Left kidney (tissue), 8 donors: ENCODE data around the gene PREP. TPM values are rescaled to one million over a fixed set of nuclear protein-coding genes. Genes with fewer than 3 reads are reported as not detected.
"Not testable (repeated sequence)": the region's sequence is repeated elsewhere in the genome, so short reads cannot be mapped to it uniquely, and the experiment has no call there.

Experiments used
- DNase-seq: peaks from one replicate; pipeline ENCODE4 v3.0.0-alpha.2; 2013
- long read RNA-seq, 8 donors: transcript quantifications; one replicate each; lab custom pipeline, GENCODE V29; 2026
- polyA plus RNA-seq: library from polyadenylated mRNA; unstranded; fragments of 120-200 nt; gene quantifications from one replicate; pipeline ENCODE4 v1.2.1, GENCODE V29; 2013; ENCODE audit not compliant: insufficient read length

PREP gene
- polyA plus RNA-seq: 37.0 TPM
- long read RNA-seq, donor 1, transcript PREP-201 (15 exons, 2,905 nt): major isoform, 5 of 5 reads
- long read RNA-seq, donor 1, partial matches to known transcripts: 0 of 5 reads
- long read RNA-seq, donor 1, other reads (novel, unspliced or antisense): 0 of 5 reads
- long read RNA-seq, donor 2, transcript PREP-201 (15 exons, 2,905 nt): major isoform, 5 of 5 reads
- long read RNA-seq, donor 2, partial matches to known transcripts: 0 of 5 reads
- long read RNA-seq, donor 2, other reads (novel, unspliced or antisense): 0 of 5 reads
- long read RNA-seq, donor 3, transcript PREP-201 (15 exons, 2,905 nt): major isoform, 8 of 8 reads
- long read RNA-seq, donor 3, partial matches to known transcripts: 0 of 8 reads
- long read RNA-seq, donor 3, other reads (novel, unspliced or antisense): 0 of 8 reads
- long read RNA-seq, donor 4: 0 reads
- long read RNA-seq, donor 5, partial matches to known transcripts: 0 of 3 reads
- long read RNA-seq, donor 5, other reads (novel, unspliced or antisense): 0 of 3 reads
- long read RNA-seq, donor 6, partial matches to known transcripts: 0 of 4 reads
- long read RNA-seq, donor 6, other reads (novel, unspliced or antisense): 0 of 4 reads
- long read RNA-seq, donor 7, transcript PREP-201 (15 exons, 2,905 nt): major isoform, 5 of 5 reads
- long read RNA-seq, donor 7, partial matches to known transcripts: 0 of 5 reads
- long read RNA-seq, donor 7, other reads (novel, unspliced or antisense): 0 of 5 reads
- long read RNA-seq, donor 8, partial matches to known transcripts: 0 of 4 reads
- long read RNA-seq, donor 8, other reads (novel, unspliced or antisense): 0 of 4 reads

DNA sequence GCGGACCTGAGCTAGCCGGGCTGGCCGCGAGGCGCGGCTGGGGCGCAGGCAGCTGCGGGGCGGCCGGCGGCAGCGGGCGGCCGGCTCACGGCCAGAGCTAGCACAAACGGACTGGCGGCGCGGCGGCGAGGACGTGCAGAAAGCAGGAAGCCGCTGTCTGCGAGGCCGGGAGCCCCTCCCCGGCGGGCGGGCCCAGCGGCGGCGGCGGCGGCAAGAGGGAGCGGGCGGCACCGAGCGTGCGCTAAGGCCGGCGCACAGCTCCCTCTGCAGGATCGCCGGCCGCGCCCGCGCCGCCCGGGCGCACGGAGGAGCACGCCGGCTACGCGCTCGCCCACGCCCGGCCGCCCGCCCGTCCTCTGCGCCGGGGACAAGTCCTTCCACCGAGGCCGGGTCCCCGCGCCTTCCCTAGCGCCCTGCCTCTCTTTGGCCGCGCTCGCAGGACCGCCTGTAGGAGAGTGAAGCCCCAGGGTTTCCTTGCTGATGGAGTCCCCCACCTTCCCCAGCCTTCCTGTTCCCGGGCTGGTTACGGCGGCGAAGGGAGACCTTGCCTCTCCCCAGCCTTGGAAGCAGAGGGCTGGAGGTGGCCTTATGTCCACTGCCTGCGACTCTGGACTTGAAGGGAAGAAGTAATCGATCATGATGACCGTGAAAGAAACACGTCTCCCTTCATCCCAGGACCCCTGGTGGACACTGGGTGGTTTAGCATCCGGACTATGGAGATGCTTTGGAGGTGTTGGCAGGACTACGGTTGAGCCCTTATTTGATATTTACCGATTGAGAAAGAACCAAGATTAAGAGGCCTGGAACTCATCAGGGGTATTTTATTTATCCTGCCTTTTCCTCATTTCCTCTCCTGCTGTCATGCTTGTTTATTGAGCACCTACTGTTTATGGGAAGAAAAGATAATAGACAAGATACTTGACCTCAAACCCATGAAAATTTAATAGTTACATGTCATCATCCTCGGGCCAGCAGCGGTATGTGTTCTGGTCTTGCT lies at the start of gene PREP:
Gene PREP, minus strand, starts transcription at position 144 of the 997 bp plus-strand sequence. CDS start 191 bp downstream, outside the sequence.
- DNase-seq: peak; percentile 71

DNA sequence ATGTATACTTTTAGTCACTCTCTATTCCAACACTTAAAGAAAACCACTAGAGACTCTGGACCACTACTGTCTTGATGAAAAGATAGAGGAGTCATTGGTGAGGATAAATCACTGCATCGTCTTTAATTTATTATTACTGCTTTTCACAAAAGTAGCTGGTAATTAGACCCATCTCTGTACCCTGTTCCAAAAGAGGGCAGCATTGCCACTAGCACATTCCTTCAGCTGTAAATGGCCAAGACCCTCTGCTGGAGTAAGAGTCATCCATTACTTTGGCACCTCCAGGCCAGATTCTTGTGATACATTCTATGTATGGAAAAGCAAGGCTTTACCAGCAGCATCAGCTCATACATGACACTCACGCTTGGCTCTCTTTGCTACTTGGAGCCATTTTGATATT lies 49.5 kb upstream of the PREP start:
- DNase-seq: no peak

DNA sequence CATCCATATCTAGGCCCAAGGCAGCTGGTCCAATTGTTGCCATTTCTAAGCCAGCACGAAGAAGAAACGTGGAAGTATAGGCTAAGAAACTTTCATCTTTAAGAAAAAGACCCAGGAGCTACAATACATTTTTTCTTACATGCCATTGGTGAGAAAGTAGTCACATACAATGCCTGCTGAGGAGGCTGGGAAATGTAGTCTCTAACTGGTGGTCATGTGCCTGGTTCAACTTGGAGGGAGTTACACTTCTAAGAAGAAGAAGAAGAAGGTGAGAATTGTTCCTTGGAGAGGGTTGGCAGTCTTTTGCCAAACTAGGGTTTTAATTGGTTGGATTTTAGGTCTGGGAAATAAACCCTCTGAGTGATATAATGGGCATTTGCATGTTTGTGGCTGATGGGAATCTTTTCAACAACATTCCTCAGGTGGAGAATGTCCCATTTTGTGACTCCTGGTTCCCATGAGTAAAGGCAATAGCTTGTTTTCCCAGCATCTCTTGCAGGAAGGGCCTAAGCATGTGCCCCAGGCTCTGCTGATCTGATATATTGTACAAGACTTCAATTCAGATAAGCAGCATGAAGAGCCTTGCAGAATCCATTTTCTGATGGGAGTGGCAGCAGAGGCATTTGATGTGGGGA lies 47.0 kb upstream of the PREP start:
- no peak for DNase-seq

DNA sequence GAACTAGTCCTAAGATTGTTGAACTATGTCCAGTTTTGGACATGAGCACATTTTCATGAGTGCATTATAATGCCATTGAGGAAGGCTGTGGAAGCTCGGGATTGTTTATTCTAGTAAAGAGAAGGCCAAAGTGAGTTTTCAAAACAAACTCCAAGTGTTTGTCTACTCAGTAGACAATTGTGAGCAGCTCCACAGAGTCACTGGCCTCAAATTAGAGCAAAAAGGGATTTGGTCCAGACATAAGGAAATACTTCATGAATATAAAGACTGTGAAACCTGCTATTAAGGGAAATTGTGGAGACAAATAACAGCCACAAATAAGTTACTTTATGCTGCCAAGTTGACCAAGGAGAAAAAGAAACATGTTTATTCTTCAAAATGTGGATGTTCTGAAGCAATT lies 42.6 kb upstream of the PREP start:
- DNase-seq: no peak

DNA sequence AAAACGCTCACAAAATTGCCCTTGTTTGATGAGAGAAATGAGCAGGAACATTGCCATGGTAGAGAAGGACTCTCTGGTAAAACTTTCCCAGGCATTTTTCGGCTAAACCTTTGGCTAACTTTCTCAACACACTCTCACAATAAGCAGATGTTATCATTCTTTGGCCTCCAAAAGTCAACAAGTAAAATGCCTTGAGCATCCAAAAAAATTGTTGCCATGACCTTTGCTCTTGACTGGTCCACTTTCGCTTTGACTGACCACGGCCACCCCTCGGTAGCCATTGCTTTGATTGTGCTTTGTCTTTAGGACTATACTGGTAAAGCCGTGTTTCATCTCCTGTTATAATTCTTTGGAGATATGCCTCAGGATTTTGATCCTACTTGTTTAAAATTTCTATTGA lies 41.1 kb upstream of the PREP start:
- no peak for DNase-seq

DNA sequence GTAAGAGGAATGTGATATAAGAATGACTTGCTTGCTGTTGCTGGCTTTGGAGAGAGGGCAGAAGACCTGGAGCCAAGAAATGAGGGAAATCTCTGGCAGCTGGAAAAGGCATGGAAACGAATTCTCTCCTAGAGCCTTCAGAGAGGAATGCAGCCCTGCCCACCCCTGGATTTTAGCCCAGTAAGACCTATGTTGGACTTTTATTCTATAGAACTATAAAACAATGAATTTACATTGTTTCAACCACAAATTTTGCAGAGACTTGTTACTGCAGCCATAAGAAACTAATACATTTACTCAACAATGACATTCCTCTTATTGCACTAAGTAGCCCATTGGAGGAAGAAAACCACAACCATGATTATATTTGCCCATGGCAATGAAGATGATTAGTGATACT lies 39.5 kb upstream of the PREP start:
- no peak for DNase-seq

DNA sequence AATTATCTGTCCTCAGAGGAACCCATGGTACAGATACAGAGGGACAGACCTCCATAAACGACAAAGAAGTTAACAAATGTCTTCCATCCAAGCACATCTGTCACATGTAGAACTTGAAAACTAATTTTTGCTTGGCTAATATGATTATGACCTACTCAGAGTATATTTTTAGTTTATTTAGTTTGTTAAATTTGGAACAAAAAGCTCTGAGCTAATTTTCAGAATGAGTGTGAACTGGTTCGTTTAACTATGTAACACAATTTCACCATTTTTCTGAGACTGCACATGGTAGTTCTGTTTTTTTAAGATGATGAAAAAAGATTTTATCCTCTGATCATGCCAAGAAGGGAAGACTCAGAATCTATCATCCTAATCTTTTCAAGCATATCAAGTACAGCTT lies 34.4 kb upstream of the PREP start:
- no peak for DNase-seq

DNA sequence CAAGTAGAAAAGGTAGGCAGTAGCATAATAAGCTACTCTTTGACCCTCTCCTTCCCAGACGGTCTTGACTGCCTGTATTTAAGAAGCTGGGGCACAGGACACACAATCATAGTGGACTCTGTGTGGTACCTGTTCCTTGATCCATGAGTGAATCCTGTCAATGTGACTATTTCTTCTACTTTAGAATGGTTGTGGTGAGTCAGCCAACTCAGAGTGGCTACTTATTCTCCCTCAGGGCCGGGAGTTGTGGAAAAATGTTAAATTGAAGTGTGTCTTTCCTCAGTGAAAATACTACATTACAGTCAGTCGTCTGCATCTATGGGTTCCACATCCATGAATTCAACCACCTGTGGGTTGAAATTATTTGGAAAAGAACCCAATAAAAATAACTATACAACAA lies 30.8 kb upstream of the PREP start:
- DNase-seq: no peak

DNA sequence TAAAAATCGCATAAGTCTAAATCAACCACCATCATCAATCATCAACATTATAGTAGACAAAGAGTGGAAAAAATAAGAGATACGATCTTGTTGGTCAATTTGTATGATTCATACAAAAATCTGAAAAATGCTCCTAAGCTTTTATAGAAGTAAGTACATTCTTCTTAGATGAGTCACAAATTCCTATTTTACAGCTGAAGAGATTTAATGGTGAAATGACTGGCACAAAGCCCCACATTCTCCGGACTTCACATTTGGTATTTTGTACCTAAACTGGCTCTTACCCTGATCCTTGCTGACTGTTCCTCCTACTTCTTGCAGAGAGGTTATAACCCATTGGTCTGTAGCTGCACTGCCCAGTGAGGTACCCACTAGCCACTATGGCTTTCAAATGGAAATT lies 29.9 kb upstream of the PREP start:
- no peak for DNase-seq

DNA sequence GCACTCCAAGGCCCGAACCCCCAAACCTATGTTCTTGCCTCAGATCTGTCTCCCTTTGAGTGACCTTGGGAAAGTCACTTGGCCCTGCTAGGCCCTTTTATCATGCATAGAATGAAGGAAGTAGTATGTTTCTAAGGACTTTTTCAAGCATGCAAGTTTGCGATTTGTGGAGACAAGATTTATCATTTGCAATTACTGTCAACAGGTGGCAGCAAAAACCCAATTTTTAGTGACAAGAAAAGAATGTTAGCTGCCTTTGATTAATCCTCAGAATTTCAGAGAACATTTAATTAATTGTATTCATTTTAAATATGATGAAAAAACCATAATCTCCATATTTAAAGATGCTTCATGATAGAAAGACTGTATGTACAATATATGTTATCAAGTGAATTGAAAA lies 28.3 kb upstream of the PREP start:
- peak; percentile 48 for DNase-seq

DNA sequence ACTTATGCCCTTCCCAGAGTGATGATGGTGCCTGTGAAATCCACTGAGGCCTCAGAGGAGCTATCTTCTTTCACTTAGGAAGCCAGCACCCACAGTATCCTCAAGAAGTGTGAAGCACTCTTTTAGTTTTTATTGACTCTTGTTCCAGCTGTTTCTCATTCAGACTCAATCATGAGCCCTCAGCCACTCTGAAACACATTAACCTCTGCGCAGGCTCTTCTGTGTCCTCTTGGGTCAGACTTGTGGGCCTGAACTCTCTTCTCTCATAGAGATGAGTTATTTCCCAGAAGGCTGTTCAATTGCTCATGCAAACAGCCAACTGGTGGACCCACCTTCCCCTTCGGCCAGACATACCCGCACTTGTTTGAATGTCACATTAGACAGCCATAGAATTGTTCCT lies 27.8 kb upstream of the PREP start:
- DNase-seq: no peak

DNA sequence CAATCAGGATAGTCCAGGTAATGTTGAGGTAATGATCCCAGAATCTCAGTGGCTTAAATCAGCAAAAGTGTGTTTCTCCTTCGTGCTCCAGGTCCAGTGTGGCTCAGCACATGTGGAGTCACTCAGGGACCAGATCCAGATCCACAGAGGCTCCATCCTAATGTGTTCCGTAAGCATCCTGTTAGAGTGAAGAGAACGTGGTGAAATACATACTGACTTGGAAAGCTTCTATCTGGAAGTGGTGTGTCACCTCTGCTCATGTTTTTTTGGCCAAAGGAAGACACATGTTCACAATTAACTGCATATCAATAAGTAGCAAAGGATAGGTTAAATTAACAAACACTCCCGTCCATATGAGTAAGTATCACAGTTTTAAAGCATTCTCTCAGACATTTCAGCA lies 26.8 kb upstream of the PREP start:
- no peak for DNase-seq

DNA sequence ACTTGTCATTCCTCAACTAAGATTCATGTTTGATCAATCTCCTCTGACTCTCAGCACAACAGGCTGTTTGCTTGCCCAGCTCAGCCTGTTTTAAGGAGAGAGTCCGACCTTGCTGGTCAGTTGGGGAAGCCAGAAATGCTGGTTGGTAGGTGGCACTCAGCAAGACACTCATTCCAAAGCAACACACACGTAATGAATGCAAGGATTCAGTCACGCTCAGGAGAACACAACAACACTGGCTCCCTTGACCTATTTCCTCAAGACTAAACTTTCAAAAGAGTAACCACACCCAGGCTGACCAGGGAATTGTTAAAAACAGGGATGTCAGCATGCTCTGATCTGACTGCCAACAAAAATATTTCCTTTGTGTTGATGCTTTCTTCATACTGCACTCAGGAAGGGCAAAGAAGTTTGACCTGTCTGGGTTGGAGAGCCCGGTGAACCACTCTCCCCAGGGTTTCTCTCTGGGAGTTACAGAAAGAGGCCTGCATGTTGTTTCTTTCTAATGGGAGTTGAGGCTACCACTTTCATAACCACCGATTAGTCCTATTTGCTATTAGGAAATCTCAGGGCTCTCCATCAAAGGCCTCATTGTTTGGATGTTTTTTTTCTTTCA lies 25.6 kb upstream of the PREP start:
- peak; percentile 37 for DNase-seq

DNA sequence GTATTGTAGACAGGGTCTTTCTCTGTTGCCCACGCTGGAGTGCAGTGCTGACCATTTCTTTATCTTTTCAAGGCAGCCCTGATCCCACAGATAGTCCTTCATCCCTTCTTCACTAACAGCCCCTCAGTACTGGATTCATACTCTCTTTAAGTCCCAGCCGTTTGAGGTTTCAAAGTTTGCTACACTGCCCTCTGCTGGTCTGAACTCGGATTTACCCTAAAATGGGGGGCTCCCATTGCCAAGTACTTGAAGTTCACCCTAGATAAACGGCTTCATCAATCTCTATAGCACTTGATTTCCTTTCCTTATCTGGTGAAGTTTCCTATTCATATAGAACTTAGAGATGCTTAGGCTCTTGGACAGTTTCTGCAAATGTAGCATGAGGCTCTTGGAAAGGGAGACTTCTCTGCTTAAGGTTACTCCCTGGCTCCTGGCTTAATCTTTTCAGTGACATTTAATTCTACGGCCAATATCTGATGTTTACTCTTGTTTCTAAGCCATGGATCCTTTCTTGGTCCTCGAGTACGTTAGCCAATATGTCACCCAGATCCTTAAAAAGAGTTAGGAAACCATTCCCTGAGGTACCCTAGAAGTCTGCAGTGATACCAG lies 21.4 kb upstream of the PREP start:
- DNase-seq: peak; percentile 60

DNA sequence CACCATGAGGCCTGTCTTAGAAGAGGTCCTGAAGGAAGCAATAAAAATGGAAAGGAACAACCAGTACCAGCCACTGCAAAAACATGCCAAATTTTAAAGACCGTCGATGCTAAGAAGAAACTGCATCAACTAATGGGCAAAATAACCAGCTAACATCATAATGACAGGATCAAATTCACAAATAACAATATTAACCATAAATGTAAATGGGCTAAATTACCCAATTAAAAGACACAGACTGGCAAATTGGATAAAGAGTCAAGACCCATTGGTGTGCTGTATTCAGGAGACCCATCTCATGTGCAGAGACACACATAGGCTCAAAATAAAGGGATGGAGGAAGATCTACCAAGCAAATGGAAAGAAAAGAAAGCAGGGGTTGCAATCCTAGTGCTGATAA lies 14.1 kb upstream of the PREP start:
- DNase-seq: not testable (repeated sequence)

DNA sequence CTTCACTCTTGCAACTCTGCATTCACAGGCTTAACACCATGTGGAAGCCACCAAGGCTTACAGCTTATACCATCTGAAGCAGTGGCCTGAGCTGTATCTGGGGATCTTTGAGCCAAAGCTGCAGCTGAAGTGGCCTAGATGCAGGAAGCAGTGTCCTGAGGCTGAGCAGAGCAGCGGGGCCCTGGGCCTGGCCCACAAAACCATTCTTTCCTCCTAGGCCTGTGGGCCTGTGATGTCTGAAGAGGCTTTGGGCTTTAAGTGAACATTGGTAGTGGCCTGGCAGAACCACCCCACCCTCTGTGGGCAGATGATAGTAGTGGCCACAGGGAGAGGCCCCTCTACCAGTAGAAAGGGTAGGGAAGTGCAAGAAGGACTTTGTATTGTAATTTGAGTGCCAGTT lies 6.9 kb upstream of the PREP start:
- no peak for DNase-seq

DNA sequence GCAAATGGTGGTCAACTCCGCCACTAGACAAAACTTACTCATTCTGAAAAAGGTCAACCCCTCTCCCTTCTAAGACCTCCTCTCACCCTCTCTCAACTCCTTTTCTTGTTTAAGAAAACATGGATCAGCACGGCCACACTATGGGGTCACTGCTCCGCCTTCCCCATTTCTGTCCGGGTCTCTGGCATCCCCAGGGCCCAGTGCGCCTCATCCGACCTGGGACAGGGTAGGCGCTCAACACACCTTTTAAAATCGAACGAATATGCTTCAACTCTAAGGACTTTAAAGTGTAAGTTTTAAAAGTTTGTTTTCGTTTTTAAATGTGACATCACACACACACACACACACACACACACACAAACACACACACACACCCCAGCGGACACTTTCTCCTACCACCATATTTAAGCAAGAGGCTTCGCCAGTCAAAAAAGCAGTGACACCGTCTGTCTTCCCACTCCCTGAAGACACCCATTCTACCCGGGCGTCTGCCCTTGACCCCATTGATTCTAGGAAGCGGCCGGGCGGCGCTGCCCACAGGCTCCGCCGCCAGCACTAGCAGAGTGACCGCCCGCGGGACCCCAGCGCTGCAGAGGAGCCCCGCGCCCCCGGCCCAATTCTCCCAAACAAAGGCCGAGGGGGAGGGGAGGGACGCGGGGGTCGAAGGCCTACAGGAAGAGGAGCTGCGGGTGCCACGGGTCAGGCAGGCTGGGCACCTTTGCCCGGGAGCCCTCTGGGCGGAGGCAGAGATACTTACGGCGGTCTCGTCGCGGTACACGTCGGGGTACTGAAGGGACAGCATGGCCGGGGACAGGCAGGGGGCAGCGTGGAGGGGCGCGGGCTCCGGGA lies 568 bp downstream of the PREP start:
- peak; percentile 36 for DNase-seq

DNA sequence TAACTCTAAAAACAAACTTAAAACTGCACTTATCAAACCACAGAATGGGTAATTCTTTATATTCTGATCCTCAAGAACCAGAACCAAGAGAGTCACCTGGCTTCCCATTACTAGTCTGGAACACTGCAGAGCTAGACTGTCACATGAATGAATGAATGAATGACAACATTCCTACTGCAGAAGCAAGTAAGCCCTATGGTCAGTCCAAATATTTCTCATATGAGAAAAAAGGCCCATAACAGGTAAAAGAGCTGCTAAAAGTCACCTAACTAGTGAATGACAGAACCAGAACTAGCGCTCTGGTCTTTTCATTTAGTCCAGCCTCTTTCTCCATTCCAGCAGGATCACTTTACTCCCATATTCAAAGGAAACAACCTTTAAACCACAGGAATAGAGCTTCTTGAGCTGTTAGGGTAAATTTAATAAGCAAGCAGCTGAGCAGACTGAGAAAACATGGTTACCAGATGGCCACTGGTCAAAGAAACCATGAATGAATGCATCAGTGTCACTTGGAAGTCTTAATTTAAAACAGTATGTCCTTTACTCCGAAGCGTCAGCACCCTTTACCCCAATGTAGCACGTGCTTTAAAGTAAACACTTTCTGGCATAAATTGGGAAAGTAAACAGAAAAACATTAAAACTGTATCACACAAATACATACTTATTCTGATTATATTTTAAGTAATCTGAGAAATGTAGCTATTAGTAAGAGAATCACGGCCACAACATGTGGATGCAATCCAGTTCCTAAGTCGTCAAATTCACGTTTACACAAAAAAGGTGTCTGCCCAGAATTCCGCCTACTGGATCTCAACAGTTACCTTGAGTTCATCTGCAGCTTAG lies 1.4 kb downstream of the PREP start:
- no peak for DNase-seq

DNA sequence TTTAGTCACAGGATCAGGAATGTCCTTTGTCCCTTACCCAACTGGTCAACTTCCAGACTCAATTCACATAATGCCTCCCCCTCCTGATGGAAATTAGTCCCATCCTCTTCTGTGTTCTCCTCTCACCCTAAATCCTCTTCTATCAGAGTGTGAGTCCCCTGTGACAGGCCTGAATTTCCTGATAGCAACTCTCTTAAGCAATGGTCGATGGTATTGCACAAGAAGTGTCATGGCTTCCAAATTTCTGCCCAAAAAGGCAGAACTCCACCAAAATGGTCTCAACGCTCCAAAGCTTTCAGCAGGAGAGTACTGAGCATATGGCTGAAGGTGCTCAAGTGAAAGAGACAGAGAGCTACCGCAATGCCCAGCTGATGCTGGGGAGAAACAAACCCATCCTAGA lies 2.4 kb downstream of the PREP start:
- DNase-seq: no peak
